ENCODE results near the gene PPP2R2C.

The PPP2R2C gene

DNA sequence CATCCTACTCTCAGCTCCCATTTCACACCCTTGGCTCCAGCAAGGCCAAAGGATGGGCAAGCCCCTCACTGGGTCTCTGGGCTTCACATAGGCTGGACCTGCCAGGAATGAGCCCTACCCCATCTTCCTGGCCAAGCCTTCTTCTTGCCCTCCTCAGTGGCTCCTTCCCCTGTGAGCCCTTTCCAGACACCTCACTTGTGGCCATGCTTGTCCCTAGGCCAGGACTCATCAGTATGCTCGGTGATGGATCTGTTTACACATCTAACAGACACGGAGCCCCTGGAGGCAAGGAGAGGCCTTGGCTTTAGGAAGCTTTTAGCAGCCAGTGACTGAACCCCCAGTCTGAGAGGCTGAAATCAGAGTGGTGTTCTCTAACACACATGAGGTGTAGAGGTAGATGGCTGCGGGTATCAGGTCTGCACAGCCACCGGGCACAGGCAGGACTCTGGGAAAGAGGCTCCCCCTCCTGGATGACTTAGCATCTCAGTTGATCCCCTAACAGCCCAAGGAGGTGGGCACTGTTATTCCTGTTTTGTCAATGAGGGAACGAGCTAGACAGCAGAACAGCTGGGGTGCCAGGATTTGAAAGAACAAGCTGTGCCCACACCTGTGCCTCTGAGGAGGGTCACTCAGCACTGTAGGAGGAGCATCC is 44.8 kb downstream of the PPP2R2C start:
- no peaks in the 10 kb centered on the region for H3K36me3 ChIP-seq (ENCODE audit: insufficient read depth)
- H3K4me1 ChIP-seq (ENCODE audit: low read depth, poor library complexity, severe bottlenecking): no peaks in the 10 kb centered on the region
- no peaks in the 10 kb centered on the region for H3K79me2 ChIP-seq (ENCODE audit: insufficient read depth, low read depth)
- H3K4me3 ChIP-seq (IDR thresholded peaks at IDR 0.05; ENCODE audit: insufficient read depth, low read depth, low read length): no peak overlapping the region
- peaks cover 10% of the 10 kb centered on the region; the same call in 1 of the 2 replicates for H3K27me3 ChIP-seq (ENCODE audit: insufficient read depth, low read depth)
- TF ChIP-seq, protein P1, sequence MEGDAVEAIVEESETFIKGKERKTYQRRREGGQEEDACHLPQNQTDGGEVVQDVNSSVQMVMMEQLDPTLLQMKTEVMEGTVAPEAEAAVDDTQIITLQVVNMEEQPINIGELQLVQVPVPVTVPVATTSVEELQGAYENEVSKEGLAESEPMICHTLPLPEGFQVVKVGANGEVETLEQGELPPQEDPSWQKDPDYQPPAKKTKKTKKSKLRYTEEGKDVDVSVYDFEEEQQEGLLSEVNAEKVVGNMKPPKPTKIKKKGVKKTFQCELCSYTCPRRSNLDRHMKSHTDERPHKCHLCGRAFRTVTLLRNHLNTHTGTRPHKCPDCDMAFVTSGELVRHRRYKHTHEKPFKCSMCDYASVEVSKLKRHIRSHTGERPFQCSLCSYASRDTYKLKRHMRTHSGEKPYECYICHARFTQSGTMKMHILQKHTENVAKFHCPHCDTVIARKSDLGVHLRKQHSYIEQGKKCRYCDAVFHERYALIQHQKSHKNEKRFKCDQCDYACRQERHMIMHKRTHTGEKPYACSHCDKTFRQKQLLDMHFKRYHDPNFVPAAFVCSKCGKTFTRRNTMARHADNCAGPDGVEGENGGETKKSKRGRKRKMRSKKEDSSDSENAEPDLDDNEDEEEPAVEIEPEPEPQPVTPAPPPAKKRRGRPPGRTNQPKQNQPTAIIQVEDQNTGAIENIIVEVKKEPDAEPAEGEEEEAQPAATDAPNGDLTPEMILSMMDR (conservative IDR thresholded peaks at IDR 0.05; ENCODE audit: low read depth, low read length): no peak
- no peak overlapping the region for H2AFZ ChIP-seq (ENCODE audit: low read depth)
- H4K20me1 ChIP-seq (ENCODE audit: insufficient read depth): no peaks in the 10 kb centered on the region
- no peak overlapping the region for H3K9ac ChIP-seq
- no peak overlapping the region for H3K4me2 ChIP-seq
- H3K27ac ChIP-seq: no peak overlapping the region

DNA sequence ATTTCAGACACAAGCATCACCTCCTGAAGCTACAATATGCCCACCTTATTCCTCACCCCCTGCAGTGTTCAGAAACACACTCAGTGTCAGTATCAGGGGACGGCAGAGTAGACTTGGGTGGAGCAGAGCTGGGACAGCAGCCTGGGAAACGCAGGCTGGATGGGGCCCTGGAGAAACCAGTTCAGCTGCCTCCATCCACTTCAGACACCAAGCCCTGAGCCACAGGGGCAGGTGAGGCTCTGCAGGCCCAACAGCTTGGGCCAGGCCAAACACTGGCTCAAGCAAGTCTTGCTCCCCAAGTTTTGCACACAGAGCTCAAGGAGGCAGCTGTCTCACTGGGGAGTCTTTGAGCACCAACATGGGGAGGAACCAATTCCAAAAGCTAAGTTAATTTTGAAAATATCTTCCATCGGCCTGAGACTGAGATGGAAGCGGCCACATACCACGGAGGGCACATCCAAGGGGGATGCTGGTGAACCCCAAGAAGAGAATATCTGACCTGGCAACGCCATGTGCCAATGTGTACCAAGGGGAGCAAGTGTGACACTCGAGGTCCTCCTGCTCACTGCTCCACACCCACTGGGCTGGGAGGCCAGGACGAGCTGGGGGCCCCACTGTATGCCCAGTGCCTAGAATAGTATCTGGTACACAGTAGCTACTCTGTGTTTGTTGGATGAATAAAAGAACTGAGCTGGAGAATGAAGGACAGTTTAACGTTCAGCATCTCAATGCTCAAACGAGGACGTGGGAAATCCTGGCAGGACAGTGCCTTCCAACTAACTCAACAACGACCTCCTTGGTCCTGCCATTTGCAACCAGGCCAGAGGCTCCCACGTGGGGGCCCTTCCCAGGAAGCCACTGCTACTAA is 45.6 kb downstream of the PPP2R2C start:
- TF ChIP-seq, protein P1 (conservative IDR thresholded peaks at IDR 0.05; ENCODE audit: low read depth, low read length): no peak
- H2AFZ ChIP-seq (ENCODE audit: low read depth): no peak overlapping the region

DNA sequence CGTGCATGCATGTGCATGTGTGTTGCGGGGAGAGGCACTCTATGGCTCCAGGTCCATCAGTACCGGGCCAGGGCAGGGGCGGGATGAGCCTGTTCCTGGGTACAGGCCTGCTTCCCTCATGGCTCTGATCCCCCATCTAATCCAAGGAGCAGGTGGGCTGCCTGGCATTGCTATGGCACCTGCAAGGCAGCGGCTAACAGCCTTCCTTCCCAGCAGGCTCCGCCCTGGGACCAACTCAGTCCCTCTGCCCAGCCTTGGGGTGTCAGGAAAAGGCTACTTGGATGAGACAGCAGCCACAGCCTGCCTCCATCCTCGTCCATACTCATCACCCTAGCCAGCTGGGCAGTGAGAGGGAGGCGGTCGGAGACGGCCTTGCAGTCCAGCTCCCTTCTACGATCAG is 46.5 kb downstream of the PPP2R2C start:
- Histone ChIP-seq H3K27me3 (ENCODE audit: insufficient read depth, low read depth) (peaks cover 7% of the 10 kb centered on the region; the same call in 1 of the 2 replicates), H3K4me2 (no peak overlapping the region), H3K9ac (no peak overlapping the region), H3K36me3 (ENCODE audit: insufficient read depth) (no peaks in the 10 kb centered on the region), H2AFZ (ENCODE audit: low read depth) (no peak overlapping the region), H3K4me1 (ENCODE audit: low read depth, poor library complexity, severe bottlenecking) (no peaks in the 10 kb centered on the region), H4K20me1 (ENCODE audit: insufficient read depth) (no peaks in the 10 kb centered on the region), H3K4me3 (IDR thresholded peaks at IDR 0.05; ENCODE audit: insufficient read depth, low read depth, low read length) (no peak overlapping the region), H3K79me2 (ENCODE audit: insufficient read depth, low read depth) (no peaks in the 10 kb centered on the region), H3K27ac (no peak overlapping the region)
- TF ChIP-seq, protein P1 (conservative IDR thresholded peaks at IDR 0.05; ENCODE audit: low read depth, low read length): no peak

More for the DNA sequence above, 45.6 kb downstream of the PPP2R2C start:
- no peak overlapping the region for H3K4me3 ChIP-seq (IDR thresholded peaks at IDR 0.05; ENCODE audit: insufficient read depth, low read depth, low read length)
- H3K27me3 ChIP-seq (ENCODE audit: insufficient read depth, low read depth): peaks cover 7% of the 10 kb centered on the region; the same call in 1 of the 2 replicates
- no peak overlapping the region for H3K27ac ChIP-seq
- H3K9ac ChIP-seq: no peak overlapping the region
- H3K4me2 ChIP-seq: no peak overlapping the region
- H3K79me2 ChIP-seq (ENCODE audit: insufficient read depth, low read depth): no peaks in the 10 kb centered on the region
- H3K4me1 ChIP-seq (ENCODE audit: low read depth, poor library complexity, severe bottlenecking): no peaks in the 10 kb centered on the region
- no peaks in the 10 kb centered on the region for H4K20me1 ChIP-seq (ENCODE audit: insufficient read depth)
- H3K36me3 ChIP-seq (ENCODE audit: insufficient read depth): no peaks in the 10 kb centered on the region

DNA sequence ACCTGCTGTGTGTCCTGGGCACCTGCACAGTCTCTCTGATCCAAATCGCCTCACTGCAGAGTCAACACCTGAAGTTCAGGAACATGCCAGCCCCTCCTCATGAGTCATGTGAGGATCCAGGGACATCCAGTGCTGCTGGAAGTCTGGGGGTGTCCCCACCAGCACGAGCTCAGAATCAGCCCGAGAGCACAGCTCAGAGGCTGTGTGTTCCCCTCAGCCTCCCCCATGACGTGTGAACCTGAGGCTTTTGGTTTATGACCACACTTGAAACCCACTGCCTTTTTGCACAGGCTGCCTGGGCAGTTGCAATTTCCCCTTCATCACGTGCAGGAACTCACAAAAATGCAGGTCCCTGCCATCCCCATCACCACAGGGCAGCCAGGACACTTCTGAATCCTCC is 47.1 kb downstream of the PPP2R2C start:
- H3K27me3 ChIP-seq (ENCODE audit: insufficient read depth, low read depth): peaks cover 6% of the 10 kb centered on the region; the same call in 1 of the 2 replicates

More for the DNA sequence above, 47.1 kb downstream of the PPP2R2C start:
- TF ChIP-seq, protein P1 (conservative IDR thresholded peaks at IDR 0.05; ENCODE audit: low read depth, low read length): no peak
- Histone ChIP-seq H3K4me3 (IDR thresholded peaks at IDR 0.05; ENCODE audit: insufficient read depth, low read depth, low read length) (no peak overlapping the region), H3K27ac (no peak overlapping the region), H4K20me1 (ENCODE audit: insufficient read depth) (no peaks in the 10 kb centered on the region), H3K4me2 (no peak overlapping the region), H2AFZ (ENCODE audit: low read depth) (no peak overlapping the region), H3K79me2 (ENCODE audit: insufficient read depth, low read depth) (no peaks in the 10 kb centered on the region), H3K4me1 (ENCODE audit: low read depth, poor library complexity, severe bottlenecking) (no peaks in the 10 kb centered on the region), H3K9ac (no peak overlapping the region), H3K36me3 (ENCODE audit: insufficient read depth) (no peaks in the 10 kb centered on the region)
